GM12878 (cell line): ENCODE results near the gene ZBED5.
"Not testable (repeated sequence)": the region's sequence is repeated elsewhere in the genome, so short reads cannot be mapped to it uniquely, and the experiment has no call there.

ENCODE experiments used
- BMI1 ChIP-seq: fragments of 450-650 bp; IDR thresholded peaks from 2 replicates; pipeline ENCODE4 v1.6.1; 2016; ENCODE audit warnings: mild to moderate bottlenecking, moderate library complexity, borderline replicate concordance
- CTCF ChIP-seq, 3 experiments: IDR thresholded peaks in 2 of 3; conservative IDR thresholded peaks in 1 of 3; 2 replicates each; pipeline ENCODE4 v1.5.1; 2011; ENCODE audit warnings: low read depth in 3 of 3, low read length in 3 of 3, mild to moderate bottlenecking in 3 of 3, control low read depth in 2 of 3, moderate library complexity in 2 of 3, inconsistent platforms in 1 of 3, mixed read lengths in 1 of 3; ENCODE audit not compliant: control insufficient read depth in 2 of 3, insufficient read depth in 1 of 3; ENCODE audit errors: extremely low read depth in 1 of 3
- EP300 ChIP-seq, 2 experiments: fragments of 150-350 bp in 1 of 2; IDR thresholded peaks; 2 replicates each; pipeline ENCODE4 v1.6.1; 2011 to 2012; ENCODE audit warnings: low read depth in 2 of 2, low read length in 2 of 2, borderline replicate concordance in 1 of 2, improper control_type of control experiment in 1 of 2, inconsistent platforms in 1 of 2; ENCODE audit not compliant: control insufficient read depth in 1 of 2
- EZH2 ChIP-seq: IDR thresholded peaks from 2 replicates; pipeline ENCODE4 v1.6.1; 2012; ENCODE audit warnings: low read depth, mild to moderate bottlenecking, control low read depth, inconsistent platforms, low read length, borderline replicate concordance; ENCODE audit not compliant: control insufficient read depth
- JUNB ChIP-seq: IDR thresholded peaks from 2 replicates; pipeline ENCODE4 v1.6.1; 2016; ENCODE audit warnings: antibody characterized with exemption, mild to moderate bottlenecking
- NFIC ChIP-seq: IDR thresholded peaks from 2 replicates; pipeline ENCODE4 v1.6.1; 2012; ENCODE audit warnings: low read depth, mild to moderate bottlenecking, inconsistent platforms, low read length, moderate library complexity
- ZBTB33 ChIP-seq: fragments of 450-650 bp; IDR thresholded peaks from 2 replicates; pipeline ENCODE4 v1.6.1; 2017; ENCODE audit warnings: mild to moderate bottlenecking
- ZNF274 ChIP-seq: IDR thresholded peaks from one replicate; pipeline ENCODE4 v1.8.0; 2011; ENCODE audit not compliant: insufficient read length, insufficient read depth

GRCh38 chr11:10884292-10884691, 26.4 kb upstream of the ZBED5 start:
- TF ChIP-seq CTCF (IDR thresholded peaks at IDR 0.05 in 2 of 3, conservative IDR thresholded peaks at IDR 0.05 in 1 of 3; ENCODE audit: control insufficient read depth in 2 of 3, extremely low read depth in 1 of 3, insufficient read depth in 1 of 3, low read depth in 3 of 3, low read length in 3 of 3); EZH2; ZNF274; NFIC; ZBTB33; EP300 (IDR thresholded peaks at IDR 0.05; ENCODE audit: borderline replicate concordance in 1 of 2, control insufficient read depth in 1 of 2, low read depth in 2 of 2, low read length in 2 of 2); BMI1; JUNB: not testable (repeated sequence)
